HG02840 (cell line): ENCODE data around the gene UNC13A.

Experiments
- ATAC-seq: cut with Tn5 transposase; IDR thresholded peaks from one replicate; pipeline ENCODE4 v1.9.1; 2021; ENCODE audit warnings: mild to moderate bottlenecking, moderate library complexity, moderate number of reproducible peaks; ENCODE audit not compliant: unreplicated experiment, low FRiP score

UNC13A gene

DNA sequence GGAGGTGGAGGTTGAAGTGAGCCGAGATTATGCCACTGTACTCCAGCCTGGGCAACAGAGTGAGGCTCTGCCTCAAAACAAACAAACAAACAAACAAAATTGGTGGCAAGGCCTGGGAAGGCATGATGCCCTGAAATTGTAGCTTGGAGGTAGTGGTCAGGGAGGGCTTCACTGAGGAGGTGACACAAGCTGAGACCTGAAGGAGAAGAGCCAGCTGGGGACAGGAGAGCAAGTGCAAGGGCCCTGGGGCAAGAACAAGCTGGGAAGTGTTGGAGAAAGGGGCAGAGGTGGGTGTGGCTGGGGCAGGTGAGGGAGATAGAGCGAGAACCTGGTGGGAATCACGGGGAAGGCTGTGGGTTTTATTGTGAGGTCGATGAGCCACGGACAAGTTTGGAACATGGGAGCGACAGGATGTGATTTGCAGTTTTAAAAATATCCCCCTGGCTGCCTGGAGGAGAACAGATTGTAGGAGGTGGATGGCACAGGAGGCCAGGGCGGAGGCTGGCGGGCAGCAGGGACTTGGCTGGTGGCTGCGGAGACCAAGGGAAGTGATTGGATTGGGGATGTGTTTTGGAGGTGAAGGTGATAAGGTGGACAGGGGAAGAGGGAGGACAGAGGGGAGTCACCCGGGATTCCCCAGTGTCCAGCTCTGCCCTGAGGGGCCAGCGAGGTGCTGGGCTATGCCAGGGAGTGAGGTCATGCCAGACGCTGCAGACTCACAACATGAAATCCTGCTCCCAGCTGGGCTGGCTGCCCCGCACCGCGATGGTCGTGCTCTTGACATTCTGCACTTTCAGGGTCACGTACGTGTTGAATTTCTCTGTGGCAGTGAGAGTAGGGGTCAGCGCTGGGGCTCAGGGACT is 14.0 kb downstream of the UNC13A start:
- no peak for ATAC-seq

DNA sequence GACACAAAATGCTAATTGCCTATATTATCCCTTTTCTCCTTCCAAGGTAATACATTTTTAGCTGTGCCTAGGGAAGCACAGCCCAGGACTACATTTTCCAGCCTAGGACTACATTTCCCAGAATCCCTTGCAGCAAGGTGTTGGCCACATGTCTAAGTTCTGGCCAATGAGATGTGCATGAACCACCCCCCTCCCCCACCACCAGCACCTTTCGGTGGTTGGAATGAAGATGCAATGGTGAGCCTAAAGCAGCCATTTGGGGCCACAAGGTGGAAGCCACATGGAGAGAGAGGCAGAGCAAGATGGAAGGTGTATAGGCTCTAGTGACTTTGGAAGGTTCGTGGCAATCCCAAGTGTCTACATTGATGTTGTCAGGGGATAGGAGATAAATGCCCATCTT is 16.2 kb downstream of the UNC13A start:
- no peak for ATAC-seq

DNA sequence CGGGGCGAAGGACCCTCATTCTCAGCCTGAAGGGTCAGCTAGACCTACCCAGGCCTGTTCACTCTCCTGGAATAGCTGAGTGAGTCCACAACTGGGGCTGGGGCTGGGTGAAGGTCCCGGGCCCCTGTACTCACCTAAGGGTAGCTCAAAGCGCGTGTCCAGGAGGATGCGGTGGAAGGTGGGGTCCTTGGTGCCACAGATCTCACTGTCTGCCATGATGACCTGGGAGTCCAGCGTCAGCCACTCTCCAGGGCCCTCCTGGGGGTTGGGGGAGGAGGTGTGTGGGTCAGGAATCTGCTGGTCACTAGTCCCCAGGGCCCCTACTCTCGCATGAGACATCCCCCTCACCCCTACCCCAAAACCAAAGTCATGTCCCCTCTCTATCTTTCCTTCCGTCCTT is 18.7 kb downstream of the UNC13A start:
- no peak for ATAC-seq

DNA sequence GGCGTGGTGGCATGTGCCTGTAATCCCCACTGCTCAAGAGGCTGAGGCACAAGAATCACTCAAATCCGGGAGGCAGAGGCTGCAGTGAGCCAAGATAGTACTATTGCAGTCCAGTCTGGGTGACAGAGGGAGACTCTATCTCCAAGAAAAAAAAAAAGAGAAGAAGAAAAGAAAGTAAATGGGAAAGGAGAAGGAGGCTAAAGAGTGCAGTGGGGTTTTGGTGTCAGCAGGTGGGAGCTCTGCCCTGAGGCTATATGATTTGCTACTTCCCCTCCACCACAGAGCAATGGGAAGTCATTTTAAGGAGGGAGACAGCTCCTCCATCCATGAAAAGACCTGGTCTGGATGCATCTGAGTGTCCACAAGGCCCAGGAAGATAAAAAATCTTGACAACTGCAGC is 23.1 kb downstream of the UNC13A start:
- no peak for ATAC-seq

DNA sequence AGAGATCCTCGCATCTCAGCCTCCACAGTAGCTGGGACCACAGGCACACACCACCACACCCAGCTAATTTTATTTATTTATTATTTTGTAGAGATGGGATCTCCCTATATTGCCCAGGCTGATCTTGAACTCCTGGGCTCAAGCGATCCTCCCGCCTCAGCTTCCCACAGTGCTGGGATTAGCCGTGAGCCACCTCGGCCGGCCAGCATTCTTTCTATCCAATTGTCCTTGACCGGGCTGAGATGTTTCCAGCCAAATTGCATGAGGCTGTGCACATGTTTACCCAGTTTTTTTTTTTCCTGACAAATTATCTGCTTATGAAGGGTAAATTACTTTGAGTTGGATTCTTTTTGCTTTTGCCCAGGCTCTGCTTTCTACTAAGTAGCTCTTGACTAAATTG is 28.2 kb downstream of the UNC13A start:
- no peak for ATAC-seq

DNA sequence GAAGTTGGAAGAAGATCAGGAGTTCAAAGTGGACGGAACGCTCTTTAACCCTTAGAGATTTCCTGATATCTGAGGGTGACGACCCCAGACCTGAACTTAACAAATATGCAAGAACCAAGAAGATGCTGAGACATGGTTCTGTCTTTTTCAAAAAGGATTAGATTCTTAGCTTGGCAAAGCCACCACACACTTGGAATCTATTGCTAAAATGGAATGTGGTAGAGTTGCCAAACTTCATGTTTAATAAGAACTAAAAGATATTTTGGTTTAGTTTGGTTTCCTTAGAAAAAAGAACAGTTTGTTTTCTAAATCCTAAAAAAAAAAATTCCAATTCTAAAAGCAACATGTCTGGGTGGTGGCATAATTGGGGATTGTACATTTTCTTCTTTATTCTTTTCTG is 29.5 kb downstream of the UNC13A start:
- ATAC-seq, result no peak

DNA sequence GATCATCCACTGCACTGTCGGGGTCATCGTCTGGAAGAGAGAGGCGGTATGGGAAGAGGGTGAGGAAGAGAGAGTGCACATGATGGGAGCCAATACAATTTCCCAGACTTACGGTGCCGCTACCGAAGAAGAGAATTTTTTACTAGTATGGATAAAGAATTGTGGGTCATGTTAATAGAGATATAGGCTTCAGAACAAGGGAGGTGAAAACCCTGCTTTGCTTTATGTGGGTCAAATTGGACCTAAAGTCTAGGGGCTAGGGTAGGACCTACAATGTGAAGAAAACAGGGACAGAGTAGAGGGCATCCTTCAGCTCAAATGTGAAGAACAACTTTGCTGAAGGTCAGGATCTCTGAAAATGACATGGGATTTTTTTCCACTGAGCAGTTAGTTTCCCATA is 29.9 kb downstream of the UNC13A start:
- no peak for ATAC-seq

DNA sequence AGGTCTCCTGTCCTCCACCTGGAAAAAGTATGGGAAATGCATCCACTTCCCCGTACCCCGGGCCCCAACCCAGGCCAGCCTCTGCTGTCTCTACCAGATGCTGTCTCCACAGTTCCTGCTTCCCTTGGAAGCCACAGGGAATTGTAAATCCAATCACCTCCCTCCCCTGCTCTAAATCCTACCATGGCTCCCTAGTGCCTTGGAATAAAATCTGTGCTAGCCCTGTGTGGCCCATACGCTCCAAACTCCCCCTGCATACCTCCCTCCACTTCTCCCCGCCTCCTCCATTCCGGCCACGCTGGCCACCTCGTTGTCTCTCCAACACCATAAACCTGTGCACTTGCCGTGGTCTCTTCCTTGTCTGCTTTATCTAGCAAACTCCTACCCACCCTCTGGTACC is 31.2 kb downstream of the UNC13A start:
- ATAC-seq, result no peak

DNA sequence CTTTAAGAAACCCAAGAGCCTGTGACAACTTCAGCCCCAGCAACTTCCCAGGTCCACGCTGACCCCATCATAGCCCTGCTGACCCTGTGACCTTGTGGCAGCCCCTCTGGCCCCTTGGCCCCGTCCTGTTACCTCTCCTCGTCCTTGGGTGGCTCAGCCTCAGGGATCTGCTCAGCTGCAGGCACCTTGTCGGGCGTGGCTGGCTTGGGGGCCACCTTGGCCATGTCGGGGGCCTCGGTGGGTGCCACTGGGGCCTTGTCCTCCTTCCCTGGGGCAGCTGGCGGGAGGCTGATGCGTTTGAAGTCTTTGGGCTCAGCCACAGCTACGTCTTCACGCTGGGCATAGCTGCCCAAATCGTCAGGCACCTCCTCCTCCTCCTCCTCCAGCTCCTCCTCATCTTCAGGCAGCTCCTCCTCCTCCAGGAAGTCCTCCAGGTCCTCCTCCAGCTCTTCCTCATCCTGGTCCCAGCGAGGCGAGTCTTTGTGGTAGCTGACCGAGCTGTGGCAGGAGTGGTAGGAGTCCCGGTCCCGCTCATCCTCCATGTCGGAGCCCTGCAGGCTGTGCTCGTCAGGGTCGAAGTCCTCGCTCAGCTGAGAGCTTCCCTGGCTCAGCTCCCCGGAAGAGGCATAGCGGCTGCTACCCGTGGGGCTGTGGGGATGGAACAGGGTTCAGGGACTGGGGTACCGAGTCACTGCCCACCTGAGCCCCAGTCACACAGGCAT is 32.2 kb downstream of the UNC13A start:
- ATAC-seq, result no peak

DNA sequence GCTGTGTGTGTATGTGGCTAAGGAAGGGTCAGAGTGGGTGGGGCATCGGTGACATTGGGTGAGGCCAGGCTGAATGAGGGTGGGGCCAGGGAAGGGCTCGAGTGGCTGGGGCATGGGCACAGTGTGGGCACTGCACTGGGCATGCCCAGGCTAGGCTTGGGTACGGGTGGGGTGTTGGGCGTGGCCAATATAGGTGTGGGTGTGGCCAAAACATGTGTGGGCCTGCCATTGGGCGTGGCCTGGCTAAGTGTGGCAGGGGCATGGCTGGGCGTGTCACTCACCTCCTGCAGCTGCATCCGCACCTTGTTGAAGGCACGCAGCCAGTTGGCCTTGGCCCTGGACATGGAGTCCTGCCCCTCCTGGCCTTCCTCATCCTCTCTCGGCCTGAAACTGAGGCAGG is 33.2 kb downstream of the UNC13A start:
- ATAC-seq, result no peak

DNA sequence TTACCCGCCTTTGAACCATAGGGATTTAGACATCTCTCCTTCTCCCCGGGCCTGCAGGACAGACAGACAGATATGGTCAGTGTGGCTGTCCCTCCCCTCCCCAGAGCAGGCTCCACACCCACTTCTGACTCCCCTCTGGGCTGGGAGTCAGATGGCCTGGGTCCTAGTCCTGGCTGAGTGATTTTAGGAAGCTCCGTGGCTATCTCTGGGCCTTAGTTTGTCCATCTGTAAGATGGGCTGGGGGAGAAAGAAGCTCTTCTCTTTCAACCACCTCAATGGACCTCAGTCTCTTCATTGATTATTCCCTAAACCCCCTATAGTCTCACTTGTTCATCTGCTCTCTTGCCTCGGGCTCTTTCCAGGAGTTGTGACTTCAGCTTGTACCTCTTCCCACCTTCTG is 35.5 kb downstream of the UNC13A start:
- no peak for ATAC-seq

DNA sequence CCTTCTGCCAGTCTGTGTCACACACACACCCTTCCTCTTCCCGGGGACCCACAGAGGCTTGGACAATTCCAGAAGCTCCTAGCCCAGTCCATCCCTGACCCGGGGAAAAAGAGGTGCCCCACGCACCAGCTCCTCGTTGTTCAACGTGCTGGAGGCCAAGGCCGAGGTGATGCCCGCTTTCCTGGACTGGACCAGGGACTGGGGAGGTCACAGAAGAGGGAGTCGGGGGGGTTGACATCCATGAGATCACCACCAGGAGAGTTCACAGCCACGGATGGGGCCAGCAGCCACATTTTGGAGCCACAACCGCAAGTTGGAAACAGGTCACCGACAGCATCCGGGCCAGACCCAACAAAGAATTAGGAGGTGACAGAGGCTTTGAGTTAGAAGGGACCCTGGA is 39.4 kb downstream of the UNC13A start:
- ATAC-seq, result no peak

DNA sequence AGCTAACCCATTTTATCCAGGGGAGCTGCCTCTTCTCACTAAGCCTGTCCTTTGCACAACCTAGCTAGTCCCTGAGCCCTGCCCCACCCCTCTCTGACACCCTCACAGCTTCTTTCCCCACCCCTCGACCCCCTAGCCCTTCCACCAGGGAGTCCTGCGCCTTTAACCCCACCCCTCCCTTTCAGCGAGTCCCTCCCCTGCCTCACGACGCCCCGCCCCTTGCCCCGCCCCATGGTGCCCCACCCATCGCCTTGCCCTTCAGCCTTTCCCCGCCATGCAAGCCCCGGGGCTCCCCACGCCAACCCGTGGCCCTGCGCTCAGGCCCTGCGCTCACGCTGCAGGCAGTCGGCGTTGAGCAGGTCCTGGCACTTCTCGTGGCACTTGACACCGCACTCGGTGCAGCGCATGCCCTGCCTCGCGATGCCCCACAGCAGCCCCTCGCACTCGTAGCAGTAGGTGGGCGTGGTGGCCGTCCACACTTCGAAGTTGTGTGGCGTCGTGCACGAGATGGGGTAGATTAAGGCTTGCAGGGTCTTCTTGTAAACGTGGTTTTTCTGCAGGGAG is 40.0 kb downstream of the UNC13A start:
- no peak for ATAC-seq

DNA sequence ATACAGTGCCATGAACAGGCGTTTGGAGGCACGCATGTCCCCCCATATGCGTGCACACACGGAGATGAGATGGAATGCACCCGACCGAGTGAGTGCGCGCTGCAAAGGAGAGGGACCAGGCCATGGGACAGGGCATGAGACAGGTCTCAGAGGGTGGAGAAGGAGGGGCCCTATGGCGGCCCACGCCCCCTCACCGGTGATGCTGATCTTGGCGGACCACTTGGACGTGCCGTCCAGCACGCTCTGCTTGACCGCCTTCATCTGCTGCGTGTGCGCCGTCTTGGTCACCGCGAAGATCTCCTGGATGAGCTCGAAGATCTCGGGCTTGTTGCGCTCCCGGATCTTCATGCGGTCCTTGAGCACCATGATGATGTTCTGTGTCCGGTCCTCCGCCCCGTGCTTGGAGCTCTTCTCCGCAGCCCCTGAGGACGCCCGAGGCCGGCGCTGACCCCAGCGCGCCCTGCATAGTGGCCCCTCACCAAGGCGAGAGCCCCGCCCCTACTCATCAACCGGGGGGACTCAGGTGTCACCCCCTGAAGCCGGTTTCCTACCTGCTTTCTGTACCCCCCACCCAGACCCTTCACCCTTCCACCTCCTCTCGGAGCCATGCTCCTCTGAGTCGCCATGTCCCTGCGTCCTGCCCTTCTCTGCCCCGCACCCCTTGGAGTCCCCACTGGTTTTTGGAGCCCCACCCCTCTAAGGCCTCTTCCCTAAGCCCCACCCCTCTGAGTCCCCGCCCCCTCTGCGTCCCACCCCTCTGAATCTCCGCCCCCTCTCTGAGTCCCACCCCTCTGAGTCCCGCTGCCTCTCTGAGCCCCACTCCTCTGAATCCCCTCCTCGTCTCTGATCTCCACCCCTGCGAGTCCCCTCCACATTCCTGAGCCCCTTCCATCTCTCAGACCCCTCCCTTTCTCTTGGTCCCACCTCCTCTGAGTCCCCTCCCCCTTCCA is 40.8 kb downstream of the UNC13A start:
- no peak for ATAC-seq

DNA sequence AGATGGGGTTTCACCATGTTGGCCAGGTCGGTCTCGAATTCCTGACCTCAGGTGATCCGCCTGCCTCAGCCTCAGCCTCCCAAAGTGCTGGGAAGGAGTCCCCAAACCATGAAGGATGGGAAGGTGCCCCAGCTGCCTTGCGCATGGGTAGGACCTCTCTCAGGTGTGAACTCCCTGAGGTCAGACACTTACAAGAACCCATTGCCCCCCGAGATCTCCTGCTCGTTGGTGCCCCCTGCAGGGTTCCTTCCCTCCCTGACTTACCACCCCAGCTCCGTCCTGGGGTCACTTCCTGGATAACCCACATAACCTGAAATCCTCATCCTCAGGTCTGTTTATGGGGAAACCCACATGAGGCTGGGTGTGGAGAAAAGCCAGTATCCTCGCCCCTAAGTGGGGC is 41.7 kb downstream of the UNC13A start:
- no peak for ATAC-seq

DNA sequence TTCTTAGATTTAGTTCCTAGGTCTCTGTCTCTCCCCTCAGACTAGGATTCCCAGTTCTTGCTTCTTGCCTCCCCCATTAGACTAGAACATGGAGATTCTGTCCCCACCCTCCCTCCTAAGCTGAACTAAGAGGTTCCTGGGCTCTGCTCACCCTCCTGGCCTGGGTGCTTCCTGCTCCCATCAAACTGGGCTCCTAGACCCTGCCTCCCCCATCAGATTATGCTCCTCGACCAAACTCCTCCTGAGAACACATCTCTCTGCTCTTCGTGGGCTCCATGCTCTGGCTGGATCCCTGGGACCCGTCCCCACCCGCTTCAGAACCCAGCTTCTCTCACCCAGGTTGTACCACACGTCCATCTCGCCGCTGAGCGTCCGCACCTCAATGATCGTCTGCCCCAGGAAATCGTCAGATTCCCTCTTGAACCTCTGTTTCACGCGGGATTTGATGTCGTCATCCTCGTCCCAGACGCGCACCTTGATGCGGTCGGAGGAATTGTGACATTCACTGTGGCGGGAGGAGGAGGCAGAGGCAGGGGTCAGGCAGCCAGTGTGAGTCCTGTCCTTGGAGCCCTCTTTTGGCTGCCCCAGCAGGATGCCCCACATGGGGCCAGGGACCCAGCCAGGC is 42.7 kb downstream of the UNC13A start:
- no peak for ATAC-seq

DNA sequence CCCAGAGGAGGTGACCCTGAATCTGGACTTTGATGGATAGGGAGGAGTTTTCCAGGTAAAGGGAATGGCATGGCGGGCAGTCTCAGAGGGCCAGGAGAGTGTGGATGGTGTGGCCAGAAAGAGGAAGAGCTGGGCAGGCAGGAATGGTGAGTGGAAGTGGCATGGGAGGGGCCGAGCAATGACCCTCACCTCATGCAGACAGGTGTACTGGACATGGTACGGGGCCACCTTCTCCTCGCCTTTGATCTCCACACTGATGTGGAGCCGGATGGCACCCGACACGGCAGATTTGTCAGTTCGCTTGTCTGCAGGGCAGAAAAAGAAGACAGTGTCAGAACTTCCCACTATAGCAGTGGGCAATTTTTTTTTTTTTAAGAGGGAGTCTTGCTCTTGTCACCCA is 45.5 kb downstream of the UNC13A start:
- ATAC-seq, result no peak

DNA sequence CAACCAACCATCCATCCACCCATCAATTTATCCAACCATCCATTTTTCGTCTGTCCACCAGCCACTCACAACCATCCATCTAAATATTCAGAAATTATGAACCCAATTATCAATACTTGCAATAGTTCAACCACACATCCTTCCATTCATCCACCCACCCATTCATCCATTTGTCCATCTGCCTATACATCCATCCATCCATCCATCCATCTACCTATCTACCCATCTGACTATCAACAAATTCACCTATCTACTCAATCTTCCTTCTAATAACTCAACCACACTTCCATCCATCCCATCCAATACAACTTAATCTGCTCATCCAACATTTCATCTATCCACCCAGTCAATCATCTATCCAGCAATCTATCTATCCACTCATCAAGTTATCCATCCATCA is 46.3 kb downstream of the UNC13A start:
- no peak for ATAC-seq

DNA sequence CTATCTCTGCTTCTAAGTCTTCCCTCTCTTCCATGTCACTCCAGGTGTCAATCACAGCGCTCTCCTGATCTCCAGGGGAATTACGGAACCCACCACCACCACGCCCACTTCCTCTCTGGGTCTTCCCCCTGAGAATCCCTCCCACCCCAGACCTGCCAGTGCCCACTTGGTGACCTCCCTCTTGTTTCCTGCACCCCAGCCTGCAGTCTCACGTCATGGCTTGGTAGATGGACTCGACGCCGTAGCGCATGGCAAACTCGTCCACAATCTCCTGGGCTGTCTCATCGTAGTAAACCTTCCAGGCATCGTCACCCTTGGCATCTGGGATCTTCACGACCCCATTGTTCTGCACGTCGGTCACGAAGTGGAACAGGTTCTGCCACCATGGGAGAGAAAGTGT is 47.0 kb downstream of the UNC13A start:
- no peak for ATAC-seq

DNA sequence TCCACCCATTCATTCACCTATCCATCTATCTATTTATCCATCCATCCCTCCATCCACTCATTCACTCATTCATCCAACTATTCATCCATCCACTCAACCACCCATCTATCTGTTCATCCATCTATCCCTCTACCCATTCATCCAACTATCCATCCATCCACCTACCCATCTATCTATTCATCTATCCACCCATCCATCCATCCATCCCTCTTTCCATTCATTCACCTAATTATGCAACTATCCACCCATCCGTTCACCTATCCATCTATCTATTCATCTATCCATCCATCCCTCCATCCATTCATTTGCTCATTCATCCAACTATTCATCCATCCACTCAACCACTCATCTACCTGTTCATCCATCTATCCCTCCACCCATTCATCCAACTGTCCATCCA is 54.5 kb downstream of the UNC13A start:
- no peak for ATAC-seq
